ENCODE measurements around the gene KCTD20. TPM values are rescaled to one million over a fixed set of nuclear protein-coding genes. Genes with fewer than 3 reads are reported as not detected.

Gene KCTD20
- total and polyA plus RNA-seq, 2 of the 13 experiments (the other 11 are each of a cell fraction or from before 2014, with no cell fraction given), result 52.7 to 67.1 TPM

GRCh38 chr6:36523936-36524499 lies 81.2 kb downstream of the KCTD20 start:
- H2AFZ ChIP-seq (ENCODE audit: low read length), result no peak overlapping the region
- BruUV-seq (replicated peaks), result no TSS peak
- no peak overlapping the region; the same call in 1 of the 2 replicates for H3K4me2 ChIP-seq (ENCODE audit: low read depth, low read length)
- DNase-seq (ENCODE audit: low spot score) (peak; percentile 39), ATAC-seq (no peak; the same call in 2 of the 3 replicates), FAIRE-seq (no peak)
- H3K79me2 ChIP-seq (ENCODE audit: insufficient read depth, low read length), result no peaks in the 10 kb centered on the region
- H4K20me1 ChIP-seq (ENCODE audit: insufficient read depth, low read length), result no peaks in the 10 kb centered on the region
- ChIA-PET CTCF (ENCODE audit: low intra/inter-chr PET ratio, low total read pairs) (no interaction called here), POLR2A (no interaction called here)
- intact Hi-C loops (cut with micrococcal nuclease; ENCODE audit: unreplicated experiment) (no loop called here), in situ Hi-C loops (cut with HindIII; ENCODE audit: extremely low pct_ligation_motif_present, low pct_unique_long_range_greater_than_20kb) (no loop called here)
- H3K27me3 ChIP-seq (ENCODE audit: control insufficient read depth in 1 of 2, insufficient read depth in 2 of 2, low read length in 2 of 2), result no peaks in the 10 kb centered on the region
- peaks cover 15% of the 10 kb centered on the region for H3K4me1 ChIP-seq (ENCODE audit: insufficient read depth, low read length)
- 78% methylated on average over 6 of the region's 6 CpGs for WGBS (ENCODE audit: low lambda C conversion rate)
- H3K4me3 ChIP-seq (replicated peaks in 1 of 3; ENCODE audit: insufficient read depth in 1 of 3, low read depth in 2 of 3, low read length in 3 of 3), result no peak overlapping the region
- H3K9me3 ChIP-seq (ENCODE audit: low read length), result no peaks in the 10 kb centered on the region
- H3K36me3 ChIP-seq (replicated peaks in 1 of 2; ENCODE audit: control insufficient read depth in 1 of 2, insufficient read depth in 2 of 2, low read length in 2 of 2), result peaks cover 14 to 45% of the 10 kb centered on the region in 2 experiments
- H3K27ac ChIP-seq (ENCODE audit: extremely low read length, insufficient read depth, low read length), result no peak overlapping the region
- no peak overlapping the region for H3K9ac ChIP-seq (ENCODE audit: insufficient read depth, low read depth, low read length)
- TF ChIP-seq ZNF772 (CRISPR knock-in tag; IDR thresholded peaks at IDR 0.05), result no peak
- no peak for TF ChIP-seq CEBPG (CRISPR knock-in tag; IDR thresholded peaks at IDR 0.05)
- no peak for TF ChIP-seq NCOA1 (CRISPR knock-in tag; IDR thresholded peaks at IDR 0.05)
- TF ChIP-seq FOXA3 (CRISPR knock-in tag; IDR thresholded peaks at IDR 0.05), result peak; percentile 61
- TF ChIP-seq ZNF331 (CRISPR knock-in tag; IDR thresholded peaks at IDR 0.05), result no peak
- 0 out of 2 replicates have a peak, but pooled peaks have one; percentile 16 for TF ChIP-seq SAP130 (CRISPR knock-in tag; IDR thresholded peaks at IDR 0.05; ENCODE audit: low read depth)
- no peak for TF ChIP-seq RELA (CRISPR knock-in tag; IDR thresholded peaks at IDR 0.05)
- TF ChIP-seq CHD2 (IDR thresholded peaks at IDR 0.05; ENCODE audit: low read depth, low read length), result no peak
- TF ChIP-seq RXRB (CRISPR knock-in tag; IDR thresholded peaks at IDR 0.05; ENCODE audit: borderline replicate concordance), result 0 out of 2 replicates have a peak, but pooled peaks have one; percentile 9
- TF ChIP-seq NAIF1 (CRISPR knock-in tag; IDR thresholded peaks at IDR 0.05; ENCODE audit: borderline replicate concordance), result no peak
- TF ChIP-seq SOX6 (IDR thresholded peaks at IDR 0.05), result no peak
- TF ChIP-seq SOX6 (CRISPR knock-in tag; IDR thresholded peaks at IDR 0.05), result peak; percentile 36; the same call in 1 of the 2 replicates
- peak; percentile 63; the same call in 1 of the 2 replicates for TF ChIP-seq ARID3A (IDR thresholded peaks at IDR 0.05; ENCODE audit: low read depth, low read length)
- no peak for TF ChIP-seq ZNF207 (IDR thresholded peaks at IDR 0.05; ENCODE audit: borderline replicate concordance)
- no peak for TF ChIP-seq PRDM15 (CRISPR knock-in tag; IDR thresholded peaks at IDR 0.05)
- TF ChIP-seq ZBTB42 (CRISPR knock-in tag; IDR thresholded peaks at IDR 0.05), result no peak
- TF ChIP-seq ZGPAT (CRISPR knock-in tag; IDR thresholded peaks at IDR 0.05), result 0 out of 2 replicates have a peak, but pooled peaks have one; percentile 26
- peak; percentile 76 for TF ChIP-seq ZNF629 (CRISPR knock-in tag; conservative IDR thresholded peaks at IDR 0.05)
- TF ChIP-seq ZNF264 (CRISPR knock-in tag; IDR thresholded peaks at IDR 0.05), result no peak
- peak; percentile 32; the same call in 1 of the 2 replicates for TF ChIP-seq RCOR2 (CRISPR knock-in tag; IDR thresholded peaks at IDR 0.05)
- 0 out of 2 replicates have a peak, but pooled peaks have one; percentile 15 for TF ChIP-seq ZMYM3 (CRISPR knock-in tag; IDR thresholded peaks at IDR 0.05)

Data from HepG2 (cell line).